WTC11 (cell line): ENCODE measurements around the gene KCNH6. TPM values are rescaled to one million over a fixed set of nuclear protein-coding genes. Genes with fewer than 3 reads are reported as not detected.

Experiments used
- ATAC-seq: fragments of 200-7000 bp; cut with Tn5 transposase; 2 replicates; pipeline ENCODE4 v1.10.0; 2021; ENCODE audit warnings: mild to moderate bottlenecking, moderate library complexity
- CTCF ChIA-PET: fragments of 300-600 bp; sonication (Branson Sonifier 250); formaldehyde crosslinking; loops from one replicate; lab custom pipeline; 2021; ENCODE audit warnings: antibody characterized with exemption; lab: Charles Lee
- POLR2A ChIA-PET: fragments of 350-600 bp; sonication (Branson Sonifier 250); formaldehyde crosslinking; loops from one replicate; lab custom pipeline; 2021; ENCODE audit warnings: antibody characterized with exemption; lab: Charles Lee
- DNase-seq: peaks from one replicate; pipeline ENCODE4 v3.0.0; 2021; ENCODE audit warnings: low spot score
- H3K27ac Mint-ChIP-seq: 2 replicates; pipeline ENCODE4 v1.8.0; 2021; ENCODE audit warnings: mixed read lengths
- H3K27me3 Mint-ChIP-seq: 2 replicates; pipeline ENCODE4 v1.8.0; 2021; ENCODE audit warnings: low read depth, mild to moderate bottlenecking, moderate library complexity, mixed read lengths
- H3K36me3 Mint-ChIP-seq: 2 replicates; pipeline ENCODE4 v1.8.0; 2021; ENCODE audit warnings: mixed read lengths
- H3K4me1 Mint-ChIP-seq: 2 replicates; pipeline ENCODE4 v1.8.0; 2022; ENCODE audit warnings: mixed read lengths
- H3K4me3 Mint-ChIP-seq: 2 replicates; pipeline ENCODE4 v1.8.0; 2021; ENCODE audit warnings: mild to moderate bottlenecking, moderate library complexity, mixed read lengths
- H3K9me3 Mint-ChIP-seq: 2 replicates; pipeline ENCODE4 v1.8.0; 2021; ENCODE audit warnings: mixed read lengths
- ATF1 ChIP-seq: sonication (generic); formaldehyde crosslinking; IDR thresholded peaks from 2 replicates; pipeline ENCODE4 v1.8.1; 2023; ENCODE audit warnings: mild to moderate bottlenecking, moderate library complexity, missing genetic modification reagents
- CREM ChIP-seq: sonication (generic); formaldehyde crosslinking; IDR thresholded peaks from 2 replicates; pipeline ENCODE4 v1.8.1; 2022; ENCODE audit warnings: mild to moderate bottlenecking, missing genetic modification reagents, moderate library complexity
- EMX1 ChIP-seq: fragments of 250-450 bp; sonication (Bioruptor Pico); IDR thresholded peaks from 2 replicates; pipeline ENCODE4 v1.8.0; 2021; ENCODE audit warnings: mild to moderate bottlenecking
- FOXP1 ChIP-seq: sonication (generic); formaldehyde crosslinking; IDR thresholded peaks from 2 replicates; pipeline ENCODE4 v1.8.0; 2022; ENCODE audit warnings: missing genetic modification reagents, mild to moderate bottlenecking, moderate library complexity, borderline replicate concordance
- GABPB1 ChIP-seq: sonication (generic); formaldehyde crosslinking; IDR thresholded peaks from 2 replicates; pipeline ENCODE4 v1.8.1; 2023; ENCODE audit warnings: mild to moderate bottlenecking, missing genetic modification reagents
- NFYB ChIP-seq: sonication (generic); formaldehyde crosslinking; conservative IDR thresholded peaks from 2 replicates; pipeline ENCODE4 v1.8.0; 2022; ENCODE audit warnings: low read depth, missing genetic modification reagents
- NR2C2 ChIP-seq: sonication (generic); formaldehyde crosslinking; IDR thresholded peaks from 2 replicates; pipeline ENCODE4 v1.8.0; 2022; ENCODE audit warnings: mild to moderate bottlenecking, missing genetic modification reagents
- TCF7 ChIP-seq: sonication (generic); formaldehyde crosslinking; IDR thresholded peaks from 2 replicates; pipeline ENCODE4 v1.8.0; 2022; ENCODE audit warnings: mild to moderate bottlenecking, low read depth, missing genetic modification reagents, moderate library complexity
- TP53 ChIP-seq: sonication (generic); formaldehyde crosslinking; IDR thresholded peaks from 2 replicates; pipeline ENCODE4 v1.8.1; 2023; ENCODE audit warnings: mild to moderate bottlenecking, missing genetic modification reagents
- ZBTB21 ChIP-seq: sonication (generic); formaldehyde crosslinking; IDR thresholded peaks from 2 replicates; pipeline ENCODE4 v1.8.1; 2023; ENCODE audit warnings: mild to moderate bottlenecking, missing genetic modification reagents, borderline replicate concordance
- total RNA-seq: library from RNA; stranded (reverse); gene quantifications from 3 replicates; pipeline ENCODE4 v1.2.3, GENCODE V29; 2021
- TF ChIP-seq, protein P1 (sequence below): sonication (generic); formaldehyde crosslinking; IDR thresholded peaks from 2 replicates; pipeline ENCODE4 v1.8.0; 2023; ENCODE audit warnings: mild to moderate bottlenecking, missing genetic modification reagents
- TF ChIP-seq, protein P2 (sequence below): sonication (generic); formaldehyde crosslinking; conservative IDR thresholded peaks from 2 replicates; pipeline ENCODE4 v1.8.1; 2022; ENCODE audit warnings: mild to moderate bottlenecking, missing genetic modification reagents
- TF ChIP-seq, protein P3 (sequence below): fragments of 250-450 bp; sonication (Bioruptor Pico); IDR thresholded peaks from 2 replicates; pipeline ENCODE4 v1.9.0; 2021; ENCODE audit warnings: moderate library complexity, mild to moderate bottlenecking, inconsistent platforms, borderline replicate concordance
- TF ChIP-seq, protein P4 (sequence below): fragments of 250-450 bp; sonication (Bioruptor Pico); IDR thresholded peaks from 2 replicates; pipeline ENCODE4 v1.9.0; 2021; ENCODE audit warnings: mild to moderate bottlenecking
- TF ChIP-seq, protein P5 (sequence below): sonication (generic); formaldehyde crosslinking; IDR thresholded peaks from 2 replicates; pipeline ENCODE4 v1.8.0; 2023; ENCODE audit warnings: missing genetic modification reagents
- TF ChIP-seq, protein P6 (sequence below): sonication (generic); formaldehyde crosslinking; IDR thresholded peaks from 2 replicates; pipeline ENCODE4 v1.8.0; 2023; ENCODE audit warnings: missing genetic modification reagents, mild to moderate bottlenecking, borderline replicate concordance
- TF ChIP-seq, protein P7 (sequence below): sonication (generic); formaldehyde crosslinking; IDR thresholded peaks from 2 replicates; pipeline ENCODE4 v1.8.1; 2023; ENCODE audit warnings: mild to moderate bottlenecking, missing genetic modification reagents
- TF ChIP-seq, protein P8 (sequence below): sonication (generic); formaldehyde crosslinking; IDR thresholded peaks from 2 replicates; pipeline ENCODE4 v1.8.1; 2022; ENCODE audit warnings: low read depth, mild to moderate bottlenecking, moderate library complexity, missing genetic modification reagents, borderline replicate concordance
- TF ChIP-seq, protein P9 (sequence below): fragments of 250-450 bp; sonication (Bioruptor Pico); IDR thresholded peaks from 2 replicates; pipeline ENCODE4 v1.8.0; 2021; ENCODE audit warnings: mild to moderate bottlenecking

The KCNH6 gene
- total RNA-seq, 1 experiment from 2014 or later, result 2.1 TPM

DNA sequence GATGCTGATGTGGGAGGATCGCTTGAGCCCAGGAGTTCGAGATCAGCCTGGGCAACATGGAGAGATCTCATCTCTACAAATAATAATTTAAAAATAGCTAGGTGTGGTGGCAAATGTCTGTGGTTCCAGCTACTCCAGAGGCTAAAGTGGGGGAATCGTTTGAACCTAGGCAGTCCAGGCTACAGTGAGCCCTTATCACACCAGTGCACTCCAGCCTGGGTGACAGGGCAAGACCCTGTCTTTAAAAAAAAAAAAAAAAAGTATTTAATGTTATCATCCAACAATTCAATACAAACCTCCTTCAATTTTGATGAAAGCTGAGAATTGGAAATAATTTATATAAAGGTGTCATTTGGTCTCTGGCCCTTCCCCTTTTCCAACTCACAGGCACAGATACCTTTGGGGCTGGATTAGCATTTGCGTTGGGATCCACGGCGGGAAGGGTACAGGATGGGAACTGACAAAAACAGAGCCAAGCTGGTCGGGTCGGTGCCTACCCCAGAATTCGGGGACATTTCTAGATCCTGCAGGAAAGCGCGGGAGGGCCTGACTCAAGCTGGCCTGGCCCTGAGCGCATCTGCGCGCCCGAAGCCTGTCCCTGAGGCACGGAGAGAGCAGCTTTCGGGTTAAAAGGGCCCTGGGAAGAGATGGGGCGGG lies 26.3 kb downstream of the KCNH6 start (continued):
- TF ChIP-seq, protein P1, sequence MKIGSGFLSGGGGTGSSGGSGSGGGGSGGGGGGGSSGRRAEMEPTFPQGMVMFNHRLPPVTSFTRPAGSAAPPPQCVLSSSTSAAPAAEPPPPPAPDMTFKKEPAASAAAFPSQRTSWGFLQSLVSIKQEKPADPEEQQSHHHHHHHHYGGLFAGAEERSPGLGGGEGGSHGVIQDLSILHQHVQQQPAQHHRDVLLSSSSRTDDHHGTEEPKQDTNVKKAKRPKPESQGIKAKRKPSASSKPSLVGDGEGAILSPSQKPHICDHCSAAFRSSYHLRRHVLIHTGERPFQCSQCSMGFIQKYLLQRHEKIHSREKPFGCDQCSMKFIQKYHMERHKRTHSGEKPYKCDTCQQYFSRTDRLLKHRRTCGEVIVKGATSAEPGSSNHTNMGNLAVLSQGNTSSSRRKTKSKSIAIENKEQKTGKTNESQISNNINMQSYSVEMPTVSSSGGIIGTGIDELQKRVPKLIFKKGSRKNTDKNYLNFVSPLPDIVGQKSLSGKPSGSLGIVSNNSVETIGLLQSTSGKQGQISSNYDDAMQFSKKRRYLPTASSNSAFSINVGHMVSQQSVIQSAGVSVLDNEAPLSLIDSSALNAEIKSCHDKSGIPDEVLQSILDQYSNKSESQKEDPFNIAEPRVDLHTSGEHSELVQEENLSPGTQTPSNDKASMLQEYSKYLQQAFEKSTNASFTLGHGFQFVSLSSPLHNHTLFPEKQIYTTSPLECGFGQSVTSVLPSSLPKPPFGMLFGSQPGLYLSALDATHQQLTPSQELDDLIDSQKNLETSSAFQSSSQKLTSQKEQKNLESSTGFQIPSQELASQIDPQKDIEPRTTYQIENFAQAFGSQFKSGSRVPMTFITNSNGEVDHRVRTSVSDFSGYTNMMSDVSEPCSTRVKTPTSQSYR (CRISPR knock-in tag), result no peak

DNA sequence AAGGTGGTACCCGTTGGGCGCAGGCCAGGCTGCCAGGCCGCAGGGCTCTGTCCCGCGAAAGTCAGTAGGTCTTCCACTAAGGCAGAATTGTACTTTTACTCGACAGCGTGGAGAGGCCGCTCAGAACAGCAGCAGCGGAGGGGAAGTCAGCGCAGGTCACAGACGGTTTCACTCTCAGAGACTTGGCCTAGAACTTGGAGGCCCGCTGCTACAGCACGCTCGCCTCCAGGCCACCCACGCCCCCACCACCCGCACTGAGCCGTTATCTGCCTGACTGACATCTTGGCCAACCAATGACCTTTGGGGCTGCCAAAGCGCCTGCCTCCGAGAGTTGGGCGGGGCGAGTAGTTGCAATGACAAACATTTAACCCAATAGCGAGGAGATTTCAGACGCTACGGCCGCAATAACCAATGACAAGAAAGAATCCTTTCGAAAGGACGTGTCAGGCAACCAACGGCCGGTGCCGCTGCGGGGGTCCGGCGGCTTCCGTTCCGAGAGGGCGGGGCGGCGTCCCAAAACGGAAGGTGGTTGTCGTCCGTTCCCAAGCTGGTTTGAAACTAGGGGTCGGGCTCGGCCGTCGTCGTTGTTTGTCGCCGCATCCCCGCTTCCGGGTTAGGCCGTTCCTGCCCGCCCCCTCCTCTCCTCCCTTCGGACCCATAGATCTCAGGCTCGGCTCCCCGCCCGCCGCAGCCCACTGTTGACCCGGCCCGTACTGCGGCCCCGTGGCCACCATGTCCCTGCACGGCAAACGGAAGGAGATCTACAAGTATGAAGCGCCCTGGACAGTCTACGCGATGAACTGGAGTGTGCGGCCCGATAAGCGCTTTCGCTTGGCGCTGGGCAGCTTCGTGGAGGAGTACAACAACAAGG lies 27.0 kb downstream of the KCNH6 start, which contains the start of gene DCAF7:
DCAF7 (plus strand) TSS at position 532 of the 871 bp plus-strand sequence; CDS start at position 733, 201 bp downstream.
- CTCF ChIA-PET, result interaction anchor here (0.6 to 3.3 kb wide), 11 partner anchors 27 to 412 kb away, joined by 3 to 16 read pairs (median 4); partner anchors contain the start of genes KCNH6 and MAP3K3
- POLR2A ChIA-PET, result interaction anchor here (0.5 to 1.1 kb wide), 4 partner anchors 27 to 454 kb away, joined by 3 read pairs; partner anchors contain the start of gene MAP3K3
- DNase-seq, result peak; percentile 99
- H3K27me3 Mint-ChIP-seq, result no peaks in the 10 kb centered on the region
- H3K36me3 Mint-ChIP-seq, result no peaks in the 10 kb centered on the region
- ATAC-seq, result peak; percentile 92
- H3K27ac Mint-ChIP-seq, result peak within 1 kb of the TSS; percentile 98
- peaks cover 18% of the 10 kb centered on the region for H3K4me1 Mint-ChIP-seq
- H3K9me3 Mint-ChIP-seq, result no peaks in the 10 kb centered on the region
- peak within 1 kb of the TSS; percentile 97 for H3K4me3 Mint-ChIP-seq
- TF ChIP-seq, protein P2, sequence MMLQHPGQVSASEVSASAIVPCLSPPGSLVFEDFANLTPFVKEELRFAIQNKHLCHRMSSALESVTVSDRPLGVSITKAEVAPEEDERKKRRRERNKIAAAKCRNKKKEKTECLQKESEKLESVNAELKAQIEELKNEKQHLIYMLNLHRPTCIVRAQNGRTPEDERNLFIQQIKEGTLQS (CRISPR knock-in tag), result no peak
- TF ChIP-seq, protein P3, sequence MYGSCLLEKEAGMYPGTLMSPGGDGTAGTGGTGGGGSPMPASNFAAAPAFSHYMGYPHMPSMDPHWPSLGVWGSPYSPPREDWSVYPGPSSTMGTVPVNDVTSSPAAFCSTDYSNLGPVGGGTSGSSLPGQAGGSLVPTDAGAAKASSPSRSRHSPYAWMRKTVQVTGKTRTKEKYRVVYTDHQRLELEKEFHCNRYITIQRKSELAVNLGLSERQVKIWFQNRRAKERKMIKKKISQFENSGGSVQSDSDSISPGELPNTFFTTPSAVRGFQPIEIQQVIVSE, result no peak
- TF ChIP-seq EMX1 (CRISPR knock-in tag), result no peak
- TF ChIP-seq, protein P4, sequence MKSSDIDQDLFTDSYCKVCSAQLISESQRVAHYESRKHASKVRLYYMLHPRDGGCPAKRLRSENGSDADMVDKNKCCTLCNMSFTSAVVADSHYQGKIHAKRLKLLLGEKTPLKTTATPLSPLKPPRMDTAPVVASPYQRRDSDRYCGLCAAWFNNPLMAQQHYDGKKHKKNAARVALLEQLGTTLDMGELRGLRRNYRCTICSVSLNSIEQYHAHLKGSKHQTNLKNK (CRISPR knock-in tag), result no peak
- TF ChIP-seq, protein P5, sequence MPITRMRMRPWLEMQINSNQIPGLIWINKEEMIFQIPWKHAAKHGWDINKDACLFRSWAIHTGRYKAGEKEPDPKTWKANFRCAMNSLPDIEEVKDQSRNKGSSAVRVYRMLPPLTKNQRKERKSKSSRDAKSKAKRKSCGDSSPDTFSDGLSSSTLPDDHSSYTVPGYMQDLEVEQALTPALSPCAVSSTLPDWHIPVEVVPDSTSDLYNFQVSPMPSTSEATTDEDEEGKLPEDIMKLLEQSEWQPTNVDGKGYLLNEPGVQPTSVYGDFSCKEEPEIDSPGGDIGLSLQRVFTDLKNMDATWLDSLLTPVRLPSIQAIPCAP, result no peak
- no peak for TF ChIP-seq TP53 (CRISPR knock-in tag)
- peak; percentile 75 for TF ChIP-seq FOXP1 (CRISPR knock-in tag)
- peak; percentile 96 for TF ChIP-seq NFYB (CRISPR knock-in tag)
- no peak for TF ChIP-seq NR2C2 (CRISPR knock-in tag)
- TF ChIP-seq, protein P6, sequence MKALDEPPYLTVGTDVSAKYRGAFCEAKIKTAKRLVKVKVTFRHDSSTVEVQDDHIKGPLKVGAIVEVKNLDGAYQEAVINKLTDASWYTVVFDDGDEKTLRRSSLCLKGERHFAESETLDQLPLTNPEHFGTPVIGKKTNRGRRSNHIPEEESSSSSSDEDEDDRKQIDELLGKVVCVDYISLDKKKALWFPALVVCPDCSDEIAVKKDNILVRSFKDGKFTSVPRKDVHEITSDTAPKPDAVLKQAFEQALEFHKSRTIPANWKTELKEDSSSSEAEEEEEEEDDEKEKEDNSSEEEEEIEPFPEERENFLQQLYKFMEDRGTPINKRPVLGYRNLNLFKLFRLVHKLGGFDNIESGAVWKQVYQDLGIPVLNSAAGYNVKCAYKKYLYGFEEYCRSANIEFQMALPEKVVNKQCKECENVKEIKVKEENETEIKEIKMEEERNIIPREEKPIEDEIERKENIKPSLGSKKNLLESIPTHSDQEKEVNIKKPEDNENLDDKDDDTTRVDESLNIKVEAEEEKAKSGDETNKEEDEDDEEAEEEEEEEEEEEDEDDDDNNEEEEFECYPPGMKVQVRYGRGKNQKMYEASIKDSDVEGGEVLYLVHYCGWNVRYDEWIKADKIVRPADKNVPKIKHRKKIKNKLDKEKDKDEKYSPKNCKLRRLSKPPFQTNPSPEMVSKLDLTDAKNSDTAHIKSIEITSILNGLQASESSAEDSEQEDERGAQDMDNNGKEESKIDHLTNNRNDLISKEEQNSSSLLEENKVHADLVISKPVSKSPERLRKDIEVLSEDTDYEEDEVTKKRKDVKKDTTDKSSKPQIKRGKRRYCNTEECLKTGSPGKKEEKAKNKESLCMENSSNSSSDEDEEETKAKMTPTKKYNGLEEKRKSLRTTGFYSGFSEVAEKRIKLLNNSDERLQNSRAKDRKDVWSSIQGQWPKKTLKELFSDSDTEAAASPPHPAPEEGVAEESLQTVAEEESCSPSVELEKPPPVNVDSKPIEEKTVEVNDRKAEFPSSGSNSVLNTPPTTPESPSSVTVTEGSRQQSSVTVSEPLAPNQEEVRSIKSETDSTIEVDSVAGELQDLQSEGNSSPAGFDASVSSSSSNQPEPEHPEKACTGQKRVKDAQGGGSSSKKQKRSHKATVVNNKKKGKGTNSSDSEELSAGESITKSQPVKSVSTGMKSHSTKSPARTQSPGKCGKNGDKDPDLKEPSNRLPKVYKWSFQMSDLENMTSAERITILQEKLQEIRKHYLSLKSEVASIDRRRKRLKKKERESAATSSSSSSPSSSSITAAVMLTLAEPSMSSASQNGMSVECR (CRISPR knock-in tag), result 0 out of 2 replicates have a peak, but pooled peaks have one; percentile 0
- no peak for TF ChIP-seq ATF1
- TF ChIP-seq, protein P7, sequence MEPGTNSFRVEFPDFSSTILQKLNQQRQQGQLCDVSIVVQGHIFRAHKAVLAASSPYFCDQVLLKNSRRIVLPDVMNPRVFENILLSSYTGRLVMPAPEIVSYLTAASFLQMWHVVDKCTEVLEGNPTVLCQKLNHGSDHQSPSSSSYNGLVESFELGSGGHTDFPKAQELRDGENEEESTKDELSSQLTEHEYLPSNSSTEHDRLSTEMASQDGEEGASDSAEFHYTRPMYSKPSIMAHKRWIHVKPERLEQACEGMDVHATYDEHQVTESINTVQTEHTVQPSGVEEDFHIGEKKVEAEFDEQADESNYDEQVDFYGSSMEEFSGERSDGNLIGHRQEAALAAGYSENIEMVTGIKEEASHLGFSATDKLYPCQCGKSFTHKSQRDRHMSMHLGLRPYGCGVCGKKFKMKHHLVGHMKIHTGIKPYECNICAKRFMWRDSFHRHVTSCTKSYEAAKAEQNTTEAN (CRISPR knock-in tag), result peak; percentile 66; the same call in 1 of the 2 replicates
- TF ChIP-seq, protein P8, sequence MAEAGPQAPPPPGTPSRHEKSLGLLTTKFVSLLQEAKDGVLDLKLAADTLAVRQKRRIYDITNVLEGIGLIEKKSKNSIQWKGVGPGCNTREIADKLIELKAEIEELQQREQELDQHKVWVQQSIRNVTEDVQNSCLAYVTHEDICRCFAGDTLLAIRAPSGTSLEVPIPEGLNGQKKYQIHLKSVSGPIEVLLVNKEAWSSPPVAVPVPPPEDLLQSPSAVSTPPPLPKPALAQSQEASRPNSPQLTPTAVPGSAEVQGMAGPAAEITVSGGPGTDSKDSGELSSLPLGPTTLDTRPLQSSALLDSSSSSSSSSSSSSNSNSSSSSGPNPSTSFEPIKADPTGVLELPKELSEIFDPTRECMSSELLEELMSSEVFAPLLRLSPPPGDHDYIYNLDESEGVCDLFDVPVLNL (CRISPR knock-in tag), result no peak
- peak; percentile 47 for TF ChIP-seq GABPB1
- no peak; the same call in 1 of the 2 replicates for TF ChIP-seq CREM (CRISPR knock-in tag)
- no peak for TF ChIP-seq ZBTB21
- TF ChIP-seq, protein P9, sequence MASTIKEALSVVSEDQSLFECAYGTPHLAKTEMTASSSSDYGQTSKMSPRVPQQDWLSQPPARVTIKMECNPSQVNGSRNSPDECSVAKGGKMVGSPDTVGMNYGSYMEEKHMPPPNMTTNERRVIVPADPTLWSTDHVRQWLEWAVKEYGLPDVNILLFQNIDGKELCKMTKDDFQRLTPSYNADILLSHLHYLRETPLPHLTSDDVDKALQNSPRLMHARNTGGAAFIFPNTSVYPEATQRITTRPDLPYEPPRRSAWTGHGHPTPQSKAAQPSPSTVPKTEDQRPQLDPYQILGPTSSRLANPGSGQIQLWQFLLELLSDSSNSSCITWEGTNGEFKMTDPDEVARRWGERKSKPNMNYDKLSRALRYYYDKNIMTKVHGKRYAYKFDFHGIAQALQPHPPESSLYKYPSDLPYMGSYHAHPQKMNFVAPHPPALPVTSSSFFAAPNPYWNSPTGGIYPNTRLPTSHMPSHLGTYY, result no peak
- TF ChIP-seq TCF7 (CRISPR knock-in tag), result no peak
